H1 (cell line): ENCODE measurements around the gene C14orf132. TPM values are rescaled to one million over a fixed set of nuclear protein-coding genes. Genes with fewer than 3 reads are reported as not detected.

ENCODE experiments used
- EZH2 ChIP-seq: fragments of 200-600 bp; sonication (generic); IDR thresholded peaks from 2 replicates; pipeline ENCODE4 v1.7.1; 2012; ENCODE audit warnings: low read depth, mild to moderate bottlenecking, moderate library complexity, low read length, inconsistent platforms; ENCODE audit not compliant: severe bottlenecking
- HDAC2 ChIP-seq, 2 experiments: fragments of 300-600 bp in 1 of 2; sonication (generic) in 1 of 2; IDR thresholded peaks; 2 replicates each; pipeline ENCODE4 v1.6.1; 2011 to 2012; ENCODE audit warnings: low read depth in 2 of 2, low read length in 2 of 2, mild to moderate bottlenecking in 2 of 2, moderate library complexity in 2 of 2, borderline replicate concordance in 1 of 2, inconsistent platforms in 1 of 2
- KDM5A ChIP-seq: fragments of 200-600 bp; IDR thresholded peaks from 2 replicates; pipeline ENCODE4 v1.7.1; 2012; ENCODE audit warnings: mild to moderate bottlenecking, low read length, inconsistent platforms, mixed read lengths
- MAFK ChIP-seq: IDR thresholded peaks from 2 replicates; pipeline ENCODE4 v1.6.1; 2012; ENCODE audit warnings: low read depth, mild to moderate bottlenecking, improper control_type of control experiment, low read length
- RAD21 ChIP-seq, 2 experiments: IDR thresholded peaks in 1 of 2; conservative IDR thresholded peaks in 1 of 2; 2 replicates each; pipeline ENCODE4 v1.6.1; 2011; ENCODE audit warnings: low read depth in 2 of 2, low read length in 2 of 2, improper control_type of control experiment in 1 of 2, inconsistent platforms in 1 of 2, mild to moderate bottlenecking in 1 of 2, moderate library complexity in 1 of 2
- SRF ChIP-seq: IDR thresholded peaks from 2 replicates; pipeline ENCODE4 v1.6.1; 2011; ENCODE audit warnings: mild to moderate bottlenecking, low read depth, low read length, moderate library complexity
- SUZ12 ChIP-seq: fragments of 200-600 bp; sonication (generic); IDR thresholded peaks from 2 replicates; pipeline ENCODE4 v1.6.1; 2012; ENCODE audit warnings: mild to moderate bottlenecking, inconsistent platforms, low read length, moderate library complexity, mixed read lengths
- polyA plus RNA-seq, 7 experiments: library from polyadenylated mRNA; depleted of rRNA in 3 of 7; stranded (reverse) in 5 of 7; unstranded in 2 of 7; fragments of >200 nt in 5 of 7; fragments of 200-250 nt in 2 of 7; gene quantifications; 1 replicate in 5 of 7; 2 replicates in 1 of 7; 4 replicates in 1 of 7; pipeline versions ENCODE4 v1.2.1 to v1.2.3, GENCODE V29; 2011 to 2013; ENCODE audit warnings: missing spikeins in 2 of 7, mixed read lengths in 2 of 7
- total RNA-seq: library from RNA; stranded (reverse); fragmentation: NEBNext Ultra II Directional; extraction: Animal tissue kit (Norgen Biotek cat#: 25700); gene quantifications from 2 replicates; pipeline ENCODE4 v1.2.1, GENCODE V29; 2021

C14orf132 gene
- total and polyA plus RNA-seq, 2 of the 8 experiments (the other 6 are each of a cell fraction or from before 2014, with no cell fraction given), result 11.7 to 32.5 TPM

DNA sequence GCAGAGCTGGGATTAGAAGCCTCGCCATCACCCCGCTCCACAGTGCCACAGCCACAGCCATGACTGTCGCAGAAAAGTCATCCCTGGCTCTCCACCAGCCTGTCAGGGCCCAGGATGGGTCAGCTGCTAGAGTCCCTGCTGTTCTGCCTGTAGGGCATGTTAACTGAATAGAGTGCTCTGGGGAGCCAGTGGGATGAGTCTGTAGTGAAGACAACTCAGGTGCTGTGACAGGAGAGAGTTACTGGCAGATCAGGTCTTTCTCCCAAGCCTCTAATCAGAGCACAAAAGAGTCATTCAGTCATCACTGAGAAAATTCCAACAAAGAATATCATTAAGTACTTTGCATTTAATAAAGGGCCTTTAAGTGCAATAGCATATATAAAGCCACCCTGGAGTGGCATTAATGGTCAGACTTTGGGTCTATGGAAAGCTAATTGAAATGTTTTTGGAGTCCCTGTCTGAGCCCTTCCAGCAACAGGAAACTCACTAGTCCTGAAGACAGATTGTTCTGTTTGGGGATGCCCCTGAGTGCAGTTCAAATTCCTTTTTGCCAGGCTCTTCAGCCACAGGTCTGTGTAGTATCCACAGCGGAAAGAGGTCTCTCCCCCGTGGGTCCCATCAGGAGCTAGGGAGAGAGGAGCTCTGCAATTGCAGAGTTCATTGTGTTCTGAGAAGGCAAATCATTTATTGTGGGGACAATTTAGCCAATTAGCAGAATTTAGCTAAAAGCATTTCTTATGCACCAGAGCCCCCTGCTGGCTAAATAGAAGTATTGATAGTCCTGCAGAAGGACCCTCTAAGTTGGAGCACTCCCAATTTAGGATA is 45.2 kb upstream of the C14orf132 start (continued):
- TF ChIP-seq RAD21 (IDR thresholded peaks at IDR 0.05 in 1 of 2, conservative IDR thresholded peaks at IDR 0.05 in 1 of 2; ENCODE audit: low read depth in 2 of 2, low read length in 2 of 2) (peak; percentile 96 to 97), HDAC2 (IDR thresholded peaks at IDR 0.05; ENCODE audit: borderline replicate concordance in 1 of 2, low read depth in 2 of 2, low read length in 2 of 2) (0 out of 4 replicates have a peak, but pooled peaks of 1 of the 2 experiments have one; percentile 68), MAFK (no peak), SUZ12 (no peak), SRF (peak; percentile 38; the same call in 1 of the 2 replicates), KDM5A (no peak), EZH2 (no peak)
- TF ChIP-seq, all 59 proteins: peak for 8
